ENCODE results near the gene EPHA5.

GRCh38 chr4:65472531-65472930 is 197.8 kb downstream of the EPHA5 start:
- TF ChIP-seq POLR2A (IDR thresholded peaks at IDR 0.05) (no peak), CTCF (IDR thresholded peaks at IDR 0.05) (no peak)

All from vagina (tissue), 2 donors.